K562 (cell line): ENCODE measurements around the gene ATXN1. TPM values are rescaled to one million over a fixed set of nuclear protein-coding genes. Genes with fewer than 3 reads are reported as not detected.

Source experiments
- ATAC-seq: fragments of 200-7000 bp; cut with Tn5 transposase; 3 replicates; pipeline ENCODE4 v1.9.1; 2020; ENCODE audit warnings: moderate library complexity
- BruUV-seq: library from RNA; stranded (reverse); fragments of 400-500 nt; replicated peaks from 2 replicates; lab custom pipeline; 2021; lab: Mats Ljungman, UMichigan
- CTCF ChIA-PET: fragments of 300-600 bp; formaldehyde crosslinking; extraction: SDS; loops from one replicate; lab custom pipeline; 2021; ENCODE audit warnings: low intra/inter-chr PET ratio; lab: Yijun Ruan, JAX
- POLR2A ChIA-PET: fragments of 300-600, 350-650 bp; sonication (Branson Sonifier 250); formaldehyde crosslinking; extraction: SDS; loops from one replicate; lab custom pipeline; 2021; ENCODE audit warnings: antibody characterized with exemption, inconsistent platforms; lab: Yijun Ruan, JAX
- DNase-seq, 4 experiments: peaks; one replicate each; pipeline versions ENCODE4 v3.0.0 to v3.0.0-alpha.2; 2011 to 2018; ENCODE audit warnings: low spot score in 3 of 4, mixed read lengths in 3 of 4; ENCODE audit errors: extremely low read depth in 1 of 4
- FAIRE-seq: peaks from 2 replicates; lab custom pipeline; 2011; peaks lifted over from hg19 to GRCh38; lab: Jason Lieb, UNC
- H2AFZ ChIP-seq: 2 replicates; pipeline ENCODE4 v1.6.0; 2011; ENCODE audit warnings: low read depth, low read length, control low read depth, inconsistent platforms
- H3K27ac ChIP-seq: fragments of 200-600 bp; 3 replicates; pipeline ENCODE4 v1.8.0; 2011; ENCODE audit warnings: low read depth, mild to moderate bottlenecking, control low read depth, inconsistent platforms, low read length, moderate library complexity, mixed read lengths; ENCODE audit errors: extremely low read depth
- H3K27me3 ChIP-seq, 2 experiments: fragments of 300-600 bp in 1 of 2; 2 replicates in 1 of 2; 3 replicates in 1 of 2; pipeline versions ENCODE4 v1.6.0 to v1.8.0; 2011; ENCODE audit warnings: inconsistent platforms in 2 of 2, low read length in 2 of 2, mild to moderate bottlenecking in 1 of 2, mixed read lengths in 1 of 2, moderate library complexity in 1 of 2; ENCODE audit not compliant: control insufficient read depth in 2 of 2, insufficient read depth in 2 of 2
- H3K36me3 ChIP-seq: fragments of 300-600 bp; 3 replicates; pipeline ENCODE4 v1.8.0; 2011; ENCODE audit warnings: mild to moderate bottlenecking, low read length, inconsistent platforms; ENCODE audit not compliant: control insufficient read depth, insufficient read depth
- H3K4me1 ChIP-seq, 2 experiments: fragments of 200-600 bp in 1 of 2; replicated peaks in 1 of 2; 2 replicates in 1 of 2; 3 replicates in 1 of 2; pipeline versions ENCODE4 v1.5.1 to v1.8.0; 2011; ENCODE audit warnings: inconsistent platforms in 2 of 2, low read length in 2 of 2, mild to moderate bottlenecking in 1 of 2, mixed read lengths in 1 of 2, moderate library complexity in 1 of 2; ENCODE audit not compliant: control insufficient read depth in 2 of 2, insufficient read depth in 2 of 2
- H3K4me2 ChIP-seq: 2 replicates; pipeline ENCODE4 v1.6.1; 2011; ENCODE audit warnings: low read length, control low read depth, inconsistent platforms, mixed read lengths; ENCODE audit not compliant: insufficient read depth
- H3K4me3 ChIP-seq: fragments of 200-600 bp; sonication (generic), shearing (Covaris generic); 2 replicates; pipeline ENCODE4 v1.5.1; 2016; ENCODE audit warnings: control low read depth, inconsistent platforms
- H3K79me2 ChIP-seq: fragments of 200-600 bp; 3 replicates; pipeline ENCODE4 v1.8.0; 2011; ENCODE audit warnings: low read length, inconsistent platforms; ENCODE audit not compliant: control insufficient read depth, insufficient read depth
- H3K9ac ChIP-seq, 2 experiments: 2 replicates each; pipeline versions ENCODE4 v1.6.0 to v1.6.1; 2011; ENCODE audit warnings: low read depth in 2 of 2, low read length in 2 of 2, control low read depth in 1 of 2, inconsistent platforms in 1 of 2, mild to moderate bottlenecking in 1 of 2, mixed read lengths in 1 of 2; ENCODE audit not compliant: insufficient read depth in 1 of 2
- H3K9me1 ChIP-seq: one replicate; pipeline ENCODE4 v1.6.0; 2011; ENCODE audit warnings: inconsistent platforms, mild to moderate bottlenecking, low read length, moderate library complexity; ENCODE audit not compliant: control insufficient read depth, insufficient read depth
- H3K9me3 ChIP-seq: replicated peaks from 2 replicates; pipeline ENCODE4 v1.5.1; 2011; ENCODE audit warnings: low read depth, low read length, inconsistent platforms; ENCODE audit not compliant: control insufficient read depth, insufficient read depth
- H4K20me1 ChIP-seq: replicated peaks from 2 replicates; pipeline ENCODE4 v1.6.1; 2011; ENCODE audit warnings: low read length, inconsistent platforms, mixed read lengths; ENCODE audit not compliant: control insufficient read depth, insufficient read depth
- HMG20B ChIP-seq: fragments of 250-450 bp; sonication (Bioruptor Pico); IDR thresholded peaks from 2 replicates; pipeline ENCODE4 v1.5.0; 2021; ENCODE audit warnings: mild to moderate bottlenecking
- MTA2 ChIP-seq: fragments of 450-650 bp; IDR thresholded peaks from 2 replicates; pipeline ENCODE4 v1.6.1; 2016; ENCODE audit warnings: low read depth
- PHTF2 ChIP-seq: fragments of 250-450 bp; sonication (Bioruptor Pico); IDR thresholded peaks from 2 replicates; pipeline ENCODE4 v1.5.0; 2021; ENCODE audit warnings: mild to moderate bottlenecking
- PPARD ChIP-seq: fragments of 250-450 bp; sonication (Bioruptor Pico); IDR thresholded peaks from 2 replicates; pipeline ENCODE4 v1.8.0; 2022; ENCODE audit warnings: inconsistent platforms, mild to moderate bottlenecking, moderate library complexity
- SLC30A9 ChIP-seq: fragments of 250-450 bp; sonication (Bioruptor Pico); IDR thresholded peaks from 2 replicates; pipeline ENCODE4 v1.8.0; 2022; ENCODE audit warnings: mild to moderate bottlenecking, moderate library complexity
- ZNF23 ChIP-seq: fragments of 250-450 bp; sonication (Bioruptor Pico); IDR thresholded peaks from 2 replicates; pipeline ENCODE4 v1.4.0; 2020; ENCODE audit warnings: mild to moderate bottlenecking
- ZNF644 ChIP-seq: fragments of 200-800 bp; sonication (Bioruptor generic); IDR thresholded peaks from 2 replicates; pipeline ENCODE4 v1.6.1; 2016; ENCODE audit warnings: low read depth, missing genetic modification characterization, missing compliant biosample characterization
- WGBS: fragments of 100-300 bp; shearing (Covaris generic); methylation state at CpG from one replicate; pipeline ENCODE4 v1.1.6; 2016; ENCODE audit warnings: low coverage, mixed read lengths; ENCODE audit not compliant: insufficient coverage; ENCODE audit errors: missing lambda C conversion rate; 5-methylcytosine and 5-hydroxymethylcytosine counted together
- in situ Hi-C: fragments of 300-500 bp; cut with MboI; formaldehyde crosslinking; loops from 4 replicates; pipeline ENCODE4 v1.15.0; 2018; ENCODE audit warnings: inconsistent platforms, mixed read lengths
- intact Hi-C: fragments of 100-400 bp; cut with micrococcal nuclease; formaldehyde crosslinking; loops from 2 replicates; pipeline ENCODE4 v1.14.2; 2022
- polyA plus RNA-seq, 8 experiments: library from polyadenylated mRNA; depleted of rRNA in 4 of 8; stranded (reverse) in 5 of 8; unstranded in 3 of 8; fragments of >200 nt; fragmentation: Nextera tagmentation in 2 of 8; fragmentation: Illumina TruSeq in 1 of 8; extraction: Ambion mirVana in 2 of 8; extraction: Trizol in 1 of 8; gene quantifications; 2 replicates each; pipeline versions ENCODE4 v1.2.1 to v1.2.3, GENCODE V29; 2011 to 2014; ENCODE audit warnings: inconsistent platforms in 1 of 8, missing spikeins in 1 of 8
- total RNA-seq, 7 experiments: library from RNA; depleted of rRNA in 6 of 7; stranded (reverse); fragments of >200 nt in 6 of 7; fragmentation: Illumina TruSeq in 2 of 7; extraction: Trizol in 2 of 7; gene quantifications; 2 replicates each; pipeline versions ENCODE4 v1.2.1 to v1.2.3, GENCODE V29; 2011 to 2021; ENCODE audit warnings: low replicate concordance in 1 of 7
- TF ChIP-seq, protein P1 (sequence below): fragments of 450-650 bp; formaldehyde crosslinking; IDR thresholded peaks from 2 replicates; pipeline ENCODE4 v1.4.0; 2020; ENCODE audit warnings: mild to moderate bottlenecking

Gene ATXN1
- total and polyA plus RNA-seq, 9 of the 15 experiments (the other 6 are each of a cell fraction or from before 2014, with no cell fraction given) = under 0.01 to 1.2 (median 0.58) TPM

DNA sequence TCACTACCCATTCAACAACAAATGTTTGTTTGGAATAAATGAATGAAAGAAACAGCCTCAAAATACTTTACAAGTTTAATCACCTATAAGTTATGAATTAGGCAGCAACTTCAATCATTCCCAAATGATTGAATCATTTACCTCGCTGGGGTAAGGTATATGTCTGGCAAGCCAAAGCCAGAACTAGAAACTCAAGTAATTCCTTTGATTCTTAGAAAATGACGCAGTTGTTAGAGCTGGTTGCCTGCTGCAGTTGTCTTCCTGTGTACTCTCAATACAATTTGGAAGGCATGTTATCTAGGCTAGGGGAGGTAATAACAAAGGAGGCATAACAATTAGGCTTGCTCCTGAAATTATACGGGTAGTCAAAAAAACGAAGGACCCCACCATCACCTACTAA, 160.6 kb downstream of the ATXN1 start:
- intact Hi-C loops (no loop called here), in situ Hi-C loops (no loop called here)
- Histone ChIP-seq H3K4me3 (no peak overlapping the region), H3K4me2 (no peak overlapping the region), H3K4me1 (no peaks in the 10 kb centered on the region), H3K27ac (no peak overlapping the region), H3K27me3 (peaks cover 11 to 28% of the 10 kb centered on the region in 2 experiments; a peak in 4 of 5 replicates), H4K20me1 (no peaks in the 10 kb centered on the region), H3K79me2 (no peaks in the 10 kb centered on the region), H3K9me1 (no peaks in the 10 kb centered on the region), H3K9ac (no peak overlapping the region), H3K9me3 (no peaks in the 10 kb centered on the region), H3K36me3 (no peaks in the 10 kb centered on the region), H2AFZ (no peak overlapping the region)
- ChIA-PET CTCF (no interaction called here), POLR2A (interaction anchor here (1.0 kb wide), 1 partner anchor 27 kb away, joined by 3 read pairs; no protein-coding TSS in a partner anchor)
- no peak for FAIRE-seq
- no peak for ATAC-seq
- TF ChIP-seq PHTF2 = no peak
- BruUV-seq = no TSS peak
- DNase-seq = no peak
- 0% methylated on average over 4 of the region's 4 CpGs for WGBS

DNA sequence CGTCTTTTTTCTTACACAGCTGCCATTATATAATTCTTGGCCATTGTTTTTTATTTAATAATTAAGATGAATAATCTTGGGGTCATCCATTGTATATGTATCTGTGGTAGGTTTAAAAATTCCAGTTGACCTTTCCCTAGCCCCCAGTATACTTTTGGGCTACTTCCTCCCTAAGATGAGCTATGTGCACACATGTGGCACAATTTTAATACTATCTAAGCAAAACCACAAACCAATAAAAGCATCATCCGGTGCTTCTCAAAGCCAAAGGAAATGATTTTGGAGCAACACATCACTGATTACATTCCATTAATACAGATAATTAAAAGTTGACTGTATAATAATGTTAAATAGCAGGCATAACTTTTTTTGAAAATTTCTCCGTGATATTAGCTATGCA, 161.2 kb downstream of the ATXN1 start:
- no peak for DNase-seq
- Histone ChIP-seq H3K36me3 (no peaks in the 10 kb centered on the region), H3K79me2 (no peaks in the 10 kb centered on the region), H4K20me1 (no peaks in the 10 kb centered on the region), H3K4me3 (no peak overlapping the region), H3K4me1 (no peaks in the 10 kb centered on the region), H3K9me1 (no peaks in the 10 kb centered on the region), H3K27me3 (peaks cover 4 to 26% of the 10 kb centered on the region in 2 experiments; a peak in 2 of 5 replicates), H2AFZ (no peak overlapping the region), H3K9ac (no peak overlapping the region), H3K9me3 (no peaks in the 10 kb centered on the region), H3K27ac (no peak overlapping the region), H3K4me2 (no peak overlapping the region)
- no peak for ATAC-seq
- intact Hi-C loops (no loop called here), in situ Hi-C loops (no loop called here)
- WGBS = 2% methylated on average over 3 of the region's 3 CpGs
- ChIA-PET POLR2A (interaction anchor here (1.2 kb wide), 1 partner anchor 20 kb away, joined by 3 read pairs; no protein-coding TSS in a partner anchor), CTCF (no interaction called here)
- BruUV-seq = no TSS peak
- FAIRE-seq = no peak
- no peak for TF ChIP-seq ZNF23 (CRISPR knock-in tag)
- no peak for TF ChIP-seq PPARD
- no peak for TF ChIP-seq HMG20B (CRISPR knock-in tag)
- no peak for TF ChIP-seq SLC30A9 (CRISPR knock-in tag)
- TF ChIP-seq, protein P1, sequence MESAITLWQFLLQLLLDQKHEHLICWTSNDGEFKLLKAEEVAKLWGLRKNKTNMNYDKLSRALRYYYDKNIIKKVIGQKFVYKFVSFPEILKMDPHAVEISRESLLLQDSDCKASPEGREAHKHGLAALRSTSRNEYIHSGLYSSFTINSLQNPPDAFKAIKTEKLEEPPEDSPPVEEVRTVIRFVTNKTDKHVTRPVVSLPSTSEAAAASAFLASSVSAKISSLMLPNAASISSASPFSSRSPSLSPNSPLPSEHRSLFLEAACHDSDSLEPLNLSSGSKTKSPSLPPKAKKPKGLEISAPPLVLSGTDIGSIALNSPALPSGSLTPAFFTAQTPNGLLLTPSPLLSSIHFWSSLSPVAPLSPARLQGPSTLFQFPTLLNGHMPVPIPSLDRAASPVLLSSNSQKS (CRISPR knock-in tag) = no peak
- TF ChIP-seq MTA2 = no peak
- TF ChIP-seq ZNF644 = no peak
